Mammary epithelial cell (primary cell): ENCODE measurements around the gene ATN1.

Experiments
- CTCF ChIP-seq, 2 donors: IDR thresholded peaks in 1 of 2; conservative IDR thresholded peaks in 1 of 2; 2 replicates each; pipeline ENCODE4 v1.5.1; 2011 to 2012; ENCODE audit warnings: inconsistent platforms in 2 of 2, low read length in 2 of 2, mild to moderate bottlenecking in 2 of 2, control low read depth in 1 of 2, low read depth in 1 of 2; ENCODE audit not compliant: insufficient read depth in 1 of 2; ENCODE audit errors: extremely low read depth in 1 of 2
- EZH2 ChIP-seq: IDR thresholded peaks from 2 replicates; pipeline ENCODE4 v1.6.1; 2012; ENCODE audit warnings: low read length, inconsistent platforms, borderline replicate concordance

GRCh38 chr12:6965714-6966113, 38.0 kb downstream of the ATN1 start:
- TF ChIP-seq CTCF (conservative IDR thresholded peaks at IDR 0.05 in 1 of 2, IDR thresholded peaks at IDR 0.05 in 1 of 2; ENCODE audit: extremely low read depth in 1 of 2, insufficient read depth in 1 of 2, low read depth in 1 of 2, low read length in 2 of 2) (no peak), EZH2 (no peak)
